ACHN (cell line): ENCODE results near the gene UNC13C.

Source experiments
- DNase-seq: peaks from one replicate; pipeline ENCODE4 v3.0.0-alpha.2; 2015
- in situ Hi-C: cut with HindIII; loops from 2 replicates; pipeline ENCODE4 v1.10.0; 2017; ENCODE audit warnings: low sequenced_read_pairs, low pct_ligation_motif_present, low pct_unique_long_range_greater_than_20kb

UNC13C gene

GRCh38 chr15:54091651-54092050 is 113.4 kb downstream of the UNC13C start:
- in situ Hi-C loops = no loop called here
- DNase-seq = no peak

- DNase-seq = no peak
- in situ Hi-C loops = no loop called here
Observed at GRCh38 chr15:54094661-54095060, 116.4 kb downstream of the UNC13C start.

GRCh38 chr15:54097019-54097418 is 118.8 kb downstream of the UNC13C start:
- no peak for DNase-seq
- in situ Hi-C loops = no loop called here

- in situ Hi-C loops = no loop called here
- no peak for DNase-seq
Observed at GRCh38 chr15:54099010-54099409, 120.8 kb downstream of the UNC13C start.

- in situ Hi-C loops = no loop called here
- no peak for DNase-seq
Observed at GRCh38 chr15:54101664-54102270, 123.5 kb downstream of the UNC13C start.

GRCh38 chr15:54102704-54103103 is 124.5 kb downstream of the UNC13C start:
- in situ Hi-C loops = no loop called here
- DNase-seq = no peak

GRCh38 chr15:54109014-54109413 is 130.8 kb downstream of the UNC13C start:
- in situ Hi-C loops = no loop called here
- DNase-seq = no peak

- in situ Hi-C loops = no loop called here
- DNase-seq = no peak
Observed at GRCh38 chr15:54119051-54119450, 140.8 kb downstream of the UNC13C start.

- in situ Hi-C loops = no loop called here
- DNase-seq = no peak
Observed at GRCh38 chr15:54120949-54121463, 142.8 kb downstream of the UNC13C start.

- no peak for DNase-seq
- in situ Hi-C loops = no loop called here
Observed at GRCh38 chr15:54127574-54127973, 149.3 kb downstream of the UNC13C start.

GRCh38 chr15:54131410-54131809 is 153.2 kb downstream of the UNC13C start:
- DNase-seq = no peak

GRCh38 chr15:54149115-54149531 is 170.9 kb downstream of the UNC13C start:
- no peak for DNase-seq
- in situ Hi-C loops = no loop called here

More at GRCh38 chr15:54131410-54131809, 153.2 kb downstream of the UNC13C start:
- in situ Hi-C loops = no loop called here

GRCh38 chr15:54150255-54150654 is 172.0 kb downstream of the UNC13C start:
- DNase-seq = no peak
- in situ Hi-C loops = no loop called here

- in situ Hi-C loops = no loop called here
- DNase-seq = no peak
Observed at GRCh38 chr15:54159012-54159411, 180.8 kb downstream of the UNC13C start.

GRCh38 chr15:54187325-54187724 is 209.1 kb downstream of the UNC13C start:
- no peak for DNase-seq
- in situ Hi-C loops = no loop called here

- no peak for DNase-seq
- in situ Hi-C loops = no loop called here
Observed at GRCh38 chr15:54197995-54198394, 219.8 kb downstream of the UNC13C start.

GRCh38 chr15:54206586-54207321 is 228.5 kb downstream of the UNC13C start:
- no peak for DNase-seq
- in situ Hi-C loops = no loop called here

GRCh38 chr15:54208786-54209185 is 230.5 kb downstream of the UNC13C start:
- DNase-seq = no peak
- in situ Hi-C loops = no loop called here

- in situ Hi-C loops = no loop called here
- no peak for DNase-seq
Observed at GRCh38 chr15:54212635-54213034, 234.4 kb downstream of the UNC13C start.

- in situ Hi-C loops = no loop called here
- DNase-seq = no peak
Observed at GRCh38 chr15:54226455-54226854, 248.2 kb downstream of the UNC13C start.
